Left ventricle myocardium inferior (tissue), 1 donor: Measurements from ENCODE around the gene PHACTR4. TPM values are rescaled to one million over a fixed set of nuclear protein-coding genes. Genes with fewer than 3 reads are reported as not detected.
"Not testable (repeated sequence)": the region's sequence is repeated elsewhere in the genome, so short reads cannot be mapped to it uniquely, and the experiment has no call there.

Source experiments
- DNase-seq: peaks from one replicate; pipeline ENCODE4 v3.0.0-alpha.2; 2020
- H3K27ac ChIP-seq: fragments of 200-600 bp; replicated peaks from 2 replicates; pipeline ENCODE4 v1.8.0; 2021
- H3K27me3 ChIP-seq: fragments of 200-600 bp; 2 replicates; pipeline ENCODE4 v1.8.0; 2021; ENCODE audit warnings: low read depth
- H3K36me3 ChIP-seq: fragments of 200-600 bp; 2 replicates; pipeline ENCODE4 v1.8.0; 2021
- H3K4me1 ChIP-seq: fragments of 200-600 bp; 2 replicates; pipeline ENCODE4 v1.8.0; 2021
- H3K4me3 ChIP-seq: fragments of 200-600 bp; 2 replicates; pipeline ENCODE4 v1.8.0; 2021; ENCODE audit warnings: mild to moderate bottlenecking, moderate library complexity
- H3K9me3 ChIP-seq: fragments of 200-600 bp; replicated peaks from 2 replicates; pipeline ENCODE4 v1.8.0; 2021
- CTCF ChIP-seq: fragments of 200-600 bp; IDR thresholded peaks from 2 replicates; pipeline ENCODE4 v1.8.0; 2021; ENCODE audit warnings: antibody characterized with exemption, mild to moderate bottlenecking, borderline replicate concordance
- intact Hi-C: fragments of 100-400 bp; cut with micrococcal nuclease; formaldehyde crosslinking; loops from one replicate; pipeline ENCODE4 v1.11.0; 2022
- total RNA-seq: library from RNA; stranded (reverse); fragmentation: NEBNext Ultra II Directional; extraction: Animal tissue kit (Norgen Biotek cat#: 25700); gene quantifications from one replicate; pipeline ENCODE4 v1.2.1, GENCODE V29; 2021
- donor health status: DM: no; HTN: yes; CAD: no; lungs with severe emphysema.

Gene PHACTR4
- total RNA-seq, 1 donor from 2014 or later = 13.6 TPM

- no peak for DNase-seq
- TF ChIP-seq CTCF = no peak
- no peaks in the 10 kb centered on the region for H3K27me3 ChIP-seq
- intact Hi-C loops = no loop called here
- no peak overlapping the region for H3K27ac ChIP-seq
- no peak overlapping the region for H3K4me3 ChIP-seq
- no peaks in the 10 kb centered on the region for H3K9me3 ChIP-seq
- H3K4me1 ChIP-seq = peaks cover 66% of the 10 kb centered on the region
- H3K36me3 ChIP-seq = peaks cover 70% of the 10 kb centered on the region
Measured at GRCh38 chr1:28509705-28510272, 140.2 kb downstream of the PHACTR4 start.

GRCh38 chr1:28510273-28510969, 140.9 kb downstream of the PHACTR4 start:
- no peak for TF ChIP-seq CTCF
- intact Hi-C loops = no loop called here
- Histone ChIP-seq H3K4me3 (no peak overlapping the region), H3K27me3 (no peaks in the 10 kb centered on the region), H3K9me3 (no peaks in the 10 kb centered on the region), H3K4me1 (peaks cover 60% of the 10 kb centered on the region), H3K36me3 (peaks cover 76% of the 10 kb centered on the region), H3K27ac (no peak overlapping the region)
- no peak for DNase-seq

DNA sequence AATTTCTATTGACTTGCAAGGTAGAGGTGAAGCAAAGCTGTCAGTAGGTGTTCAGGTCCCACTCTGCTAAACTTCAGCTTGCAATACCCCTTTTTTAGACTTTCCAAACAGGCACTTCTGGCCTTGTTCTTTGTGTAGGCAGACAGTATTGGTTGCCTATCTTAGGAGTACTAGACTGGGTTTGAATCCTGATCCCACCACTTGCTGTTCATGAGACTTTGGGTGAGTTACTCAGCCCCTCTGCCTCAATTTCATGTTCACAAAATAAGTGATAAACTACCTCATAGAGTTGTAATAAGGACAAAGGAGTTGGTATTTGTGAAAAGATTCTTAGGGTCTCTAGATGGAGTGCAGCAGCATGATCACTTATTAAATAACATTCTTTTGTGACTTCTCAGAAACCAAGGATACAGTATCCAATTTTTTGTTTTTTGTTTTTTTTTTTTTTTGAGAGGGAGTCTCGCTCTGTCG, 141.5 kb downstream of the PHACTR4 start:
- intact Hi-C loops = no loop called here
- H3K4me1 ChIP-seq = peaks cover 56% of the 10 kb centered on the region
- H3K9me3 ChIP-seq = no peaks in the 10 kb centered on the region
- no peaks in the 10 kb centered on the region for H3K27me3 ChIP-seq
- no peak for TF ChIP-seq CTCF
- no peak overlapping the region for H3K4me3 ChIP-seq
- H3K27ac ChIP-seq = no peak overlapping the region
- no peak for DNase-seq
- peaks cover 76% of the 10 kb centered on the region for H3K36me3 ChIP-seq

DNA sequence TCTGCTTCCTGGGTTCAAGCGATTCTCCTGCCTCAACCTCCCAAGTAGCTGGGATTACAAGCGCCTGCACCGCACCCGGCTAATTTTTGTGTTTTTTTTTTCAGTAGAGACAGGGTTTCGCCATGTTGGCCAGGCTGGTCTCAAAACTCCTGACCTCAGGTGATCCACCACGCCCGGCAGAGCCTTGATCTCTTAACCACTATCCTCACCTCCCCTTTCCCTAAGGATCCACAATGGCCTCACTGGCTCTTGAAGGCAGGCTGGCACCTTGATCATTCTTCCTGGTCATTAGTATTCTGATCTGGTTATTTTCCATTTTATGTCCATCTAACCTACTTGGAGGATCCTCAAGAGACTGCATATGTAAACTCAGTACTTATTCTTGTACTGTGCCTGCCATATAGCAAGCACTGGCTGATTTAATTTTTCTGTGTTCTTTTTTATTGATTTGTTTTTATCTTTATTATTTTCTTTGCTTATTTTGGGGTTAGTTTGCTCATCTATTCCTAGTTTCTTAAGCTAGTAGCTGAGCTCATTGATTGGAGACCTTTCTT, 142.6 kb downstream of the PHACTR4 start:
- Histone ChIP-seq H3K36me3 (peaks cover 76% of the 10 kb centered on the region), H3K9me3 (no peaks in the 10 kb centered on the region), H3K4me1 (peaks cover 45% of the 10 kb centered on the region), H3K4me3 (no peak overlapping the region), H3K27me3 (no peaks in the 10 kb centered on the region), H3K27ac (no peak overlapping the region)
- intact Hi-C loops = no loop called here
- no peak for DNase-seq
- no peak for TF ChIP-seq CTCF

- intact Hi-C loops = not testable (repeated sequence)
- H3K36me3 ChIP-seq = peaks cover 58% of the 10 kb centered on the region
Measured at GRCh38 chr1:28514445-28514933, 144.9 kb downstream of the PHACTR4 start.

DNA sequence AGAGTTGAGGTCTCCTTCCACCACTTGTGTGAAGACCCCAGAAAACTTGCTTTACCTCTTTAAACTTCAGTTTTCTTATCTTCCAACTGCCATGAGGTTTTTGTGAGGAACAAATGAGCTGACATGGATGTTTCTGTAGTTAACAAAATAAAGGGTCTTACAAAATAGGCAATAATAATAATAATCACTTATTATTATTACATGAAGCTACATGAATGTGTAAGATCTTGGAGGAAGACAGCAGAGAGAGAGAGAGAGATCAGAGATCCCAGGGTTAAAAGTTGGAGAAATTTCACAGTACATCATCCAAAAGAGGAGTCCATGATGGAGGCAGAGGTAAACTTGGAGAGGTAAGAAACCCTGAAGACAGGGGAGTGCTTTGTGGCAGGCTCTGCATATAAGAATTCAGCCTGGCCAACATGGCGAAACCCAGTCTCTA, 147.0 kb downstream of the PHACTR4 start:
- DNase-seq = no peak
- no peak overlapping the region for H3K27ac ChIP-seq

More at GRCh38 chr1:28514445-28514933, 144.9 kb downstream of the PHACTR4 start:
- H3K4me3 ChIP-seq, H3K27me3 ChIP-seq, H3K9me3 ChIP-seq, H3K27ac ChIP-seq, DNase-seq: not testable (repeated sequence)
- peaks cover 37% of the 10 kb centered on the region for H3K4me1 ChIP-seq

More for the DNA sequence above, 147.0 kb downstream of the PHACTR4 start:
- Histone ChIP-seq H3K4me3 (no peak overlapping the region), H3K27me3 (no peaks in the 10 kb centered on the region), H3K36me3 (peaks cover 38% of the 10 kb centered on the region), H3K4me1 (peaks cover 20% of the 10 kb centered on the region), H3K9me3 (no peaks in the 10 kb centered on the region)
- TF ChIP-seq CTCF = no peak
- intact Hi-C loops = no loop called here
